ENCODE data around the gene PCNT. TPM values are rescaled to one million over a fixed set of nuclear protein-coding genes. Genes with fewer than 3 reads are reported as not detected.

PCNT gene
- polyA plus RNA-seq, 1 donor from 2014 or later = 28.2 TPM

- no peak overlapping the region for H3K9ac ChIP-seq (ENCODE audit: low read length)
- H3K9me2 ChIP-seq (ENCODE audit: insufficient read depth, low read length) = no peaks in the 10 kb centered on the region
- H3F3A ChIP-seq (ENCODE audit: insufficient read depth, low read length, poor library complexity, severe bottlenecking) = no peaks in the 10 kb centered on the region
- no peaks in the 10 kb centered on the region for H4K20me1 ChIP-seq (ENCODE audit: insufficient read depth)
- no peaks in the 10 kb centered on the region for H3K79me2 ChIP-seq (replicated peaks; ENCODE audit: insufficient read depth, low read length)
- no peaks in the 10 kb centered on the region for H3K9me3 ChIP-seq (ENCODE audit: low read length)
- H3K36me3 ChIP-seq (ENCODE audit: insufficient read depth, low read length) = no peaks in the 10 kb centered on the region
- H3K27ac ChIP-seq (ENCODE audit: low read length) = no peak overlapping the region
- TF ChIP-seq, protein P1, sequence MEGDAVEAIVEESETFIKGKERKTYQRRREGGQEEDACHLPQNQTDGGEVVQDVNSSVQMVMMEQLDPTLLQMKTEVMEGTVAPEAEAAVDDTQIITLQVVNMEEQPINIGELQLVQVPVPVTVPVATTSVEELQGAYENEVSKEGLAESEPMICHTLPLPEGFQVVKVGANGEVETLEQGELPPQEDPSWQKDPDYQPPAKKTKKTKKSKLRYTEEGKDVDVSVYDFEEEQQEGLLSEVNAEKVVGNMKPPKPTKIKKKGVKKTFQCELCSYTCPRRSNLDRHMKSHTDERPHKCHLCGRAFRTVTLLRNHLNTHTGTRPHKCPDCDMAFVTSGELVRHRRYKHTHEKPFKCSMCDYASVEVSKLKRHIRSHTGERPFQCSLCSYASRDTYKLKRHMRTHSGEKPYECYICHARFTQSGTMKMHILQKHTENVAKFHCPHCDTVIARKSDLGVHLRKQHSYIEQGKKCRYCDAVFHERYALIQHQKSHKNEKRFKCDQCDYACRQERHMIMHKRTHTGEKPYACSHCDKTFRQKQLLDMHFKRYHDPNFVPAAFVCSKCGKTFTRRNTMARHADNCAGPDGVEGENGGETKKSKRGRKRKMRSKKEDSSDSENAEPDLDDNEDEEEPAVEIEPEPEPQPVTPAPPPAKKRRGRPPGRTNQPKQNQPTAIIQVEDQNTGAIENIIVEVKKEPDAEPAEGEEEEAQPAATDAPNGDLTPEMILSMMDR (IDR thresholded peaks at IDR 0.05; ENCODE audit: poor library complexity, severe bottlenecking) = no peak
- TF ChIP-seq POLR2AphosphoS5 (IDR thresholded peaks at IDR 0.05) (no peak), EZH2 (IDR thresholded peaks at IDR 0.05; ENCODE audit: borderline replicate concordance, insufficient read depth, low read length, poor library complexity, severe bottlenecking) (no peak), REST (IDR thresholded peaks at IDR 0.05; ENCODE audit: borderline replicate concordance) (no peak), SMC3 (conservative IDR thresholded peaks at IDR 0.05; ENCODE audit: poor library complexity) (no peak), EP300 (conservative IDR thresholded peaks at IDR 0.05; ENCODE audit: poor library complexity, severe bottlenecking) (no peak), MXI1 (conservative IDR thresholded peaks at IDR 0.05; ENCODE audit: poor library complexity, severe bottlenecking) (no peak), RAD21 (conservative IDR thresholded peaks at IDR 0.05) (no peak), TAF1 (IDR thresholded peaks at IDR 0.05; ENCODE audit: low read depth) (no peak)
- no peak overlapping the region for H3K4me3 ChIP-seq (ENCODE audit: low read length)
- H3K4me2 ChIP-seq (ENCODE audit: low read length) = no peak overlapping the region
- no peaks in the 10 kb centered on the region for H3K27me3 ChIP-seq (ENCODE audit: insufficient read depth, low read depth, low read length)
- H2AFZ ChIP-seq (ENCODE audit: low read depth, low read length) = no peak overlapping the region
Observed at GRCh38 chr21:46434322-46434958, 110.5 kb downstream of the PCNT start.

GRCh38 chr21:46435786-46436227, 111.9 kb downstream of the PCNT start:
- no peak for TF ChIP-seq REST (IDR thresholded peaks at IDR 0.05; ENCODE audit: borderline replicate concordance)
- TF ChIP-seq MXI1 (conservative IDR thresholded peaks at IDR 0.05; ENCODE audit: poor library complexity, severe bottlenecking) = no peak
- Histone ChIP-seq H3K27me3 (ENCODE audit: insufficient read depth, low read depth, low read length) (no peaks in the 10 kb centered on the region), H3K9me2 (ENCODE audit: insufficient read depth, low read length) (no peaks in the 10 kb centered on the region), H4K20me1 (ENCODE audit: insufficient read depth) (no peaks in the 10 kb centered on the region), H3K36me3 (ENCODE audit: insufficient read depth, low read length) (no peaks in the 10 kb centered on the region), H3K9me3 (ENCODE audit: low read length) (no peaks in the 10 kb centered on the region), H3F3A (ENCODE audit: insufficient read depth, low read length, poor library complexity, severe bottlenecking) (no peaks in the 10 kb centered on the region), H3K79me2 (replicated peaks; ENCODE audit: insufficient read depth, low read length) (no peaks in the 10 kb centered on the region), H3K4me2 (ENCODE audit: low read length) (no peak overlapping the region), H3K9ac (ENCODE audit: low read length) (no peak overlapping the region), H2AFZ (ENCODE audit: low read depth, low read length) (no peak overlapping the region), H3K4me3 (ENCODE audit: low read length) (no peak overlapping the region), H3K27ac (ENCODE audit: low read length) (no peak overlapping the region)
